ENCODE results near the gene RAB36. TPM values are rescaled to one million over a fixed set of nuclear protein-coding genes. Genes with fewer than 3 reads are reported as not detected.

RAB36 gene
- total and polyA plus RNA-seq, 10 donors, result 1.0 to 3.7 (median 1.6) TPM

DNA sequence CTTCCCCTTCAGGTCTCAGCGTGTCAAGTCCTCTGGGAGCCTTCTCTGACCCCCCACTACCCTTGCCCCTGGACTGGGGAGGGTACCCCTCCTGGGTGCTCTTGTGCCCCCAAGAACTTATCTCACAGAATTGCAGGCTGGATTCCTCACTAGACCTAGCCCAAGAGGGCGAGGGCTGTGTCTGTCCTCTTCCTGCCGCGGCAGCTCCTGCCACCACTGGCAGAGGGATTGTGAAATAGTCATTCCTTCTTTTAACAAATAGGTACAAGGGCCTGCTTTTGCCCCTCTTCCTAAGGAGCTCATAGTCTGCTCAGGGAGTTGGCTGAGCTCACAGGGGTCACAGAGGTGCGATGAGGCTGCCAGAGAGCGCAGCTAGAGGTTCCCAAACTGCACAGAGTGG is 5.5 kb downstream of the RAB36 start:
- TF ChIP-seq POLR2AphosphoS5 (IDR thresholded peaks at IDR 0.05), result no peak
- TF ChIP-seq, protein P1, sequence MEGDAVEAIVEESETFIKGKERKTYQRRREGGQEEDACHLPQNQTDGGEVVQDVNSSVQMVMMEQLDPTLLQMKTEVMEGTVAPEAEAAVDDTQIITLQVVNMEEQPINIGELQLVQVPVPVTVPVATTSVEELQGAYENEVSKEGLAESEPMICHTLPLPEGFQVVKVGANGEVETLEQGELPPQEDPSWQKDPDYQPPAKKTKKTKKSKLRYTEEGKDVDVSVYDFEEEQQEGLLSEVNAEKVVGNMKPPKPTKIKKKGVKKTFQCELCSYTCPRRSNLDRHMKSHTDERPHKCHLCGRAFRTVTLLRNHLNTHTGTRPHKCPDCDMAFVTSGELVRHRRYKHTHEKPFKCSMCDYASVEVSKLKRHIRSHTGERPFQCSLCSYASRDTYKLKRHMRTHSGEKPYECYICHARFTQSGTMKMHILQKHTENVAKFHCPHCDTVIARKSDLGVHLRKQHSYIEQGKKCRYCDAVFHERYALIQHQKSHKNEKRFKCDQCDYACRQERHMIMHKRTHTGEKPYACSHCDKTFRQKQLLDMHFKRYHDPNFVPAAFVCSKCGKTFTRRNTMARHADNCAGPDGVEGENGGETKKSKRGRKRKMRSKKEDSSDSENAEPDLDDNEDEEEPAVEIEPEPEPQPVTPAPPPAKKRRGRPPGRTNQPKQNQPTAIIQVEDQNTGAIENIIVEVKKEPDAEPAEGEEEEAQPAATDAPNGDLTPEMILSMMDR (IDR thresholded peaks at IDR 0.05 in 8 of 11, conservative IDR thresholded peaks at IDR 0.05 in 3 of 11), result no peak
- no peak for TF ChIP-seq POLR2A (IDR thresholded peaks at IDR 0.05)
- intact Hi-C loops (cut with DNase I; ENCODE audit: low total_unique reads), result no loop called here
- no peaks in the 10 kb centered on the region for H3K9me3 ChIP-seq
- no peak for DNase-seq
- no peak overlapping the region for H3K4me3 ChIP-seq
- peaks cover 0 to 77% (median 31%) of the 10 kb centered on the region in 6 donors for H3K4me1 ChIP-seq
- H3K36me3 ChIP-seq, result peaks cover 0 to 7% (median 0%) of the 10 kb centered on the region in 6 donors
- 66 to 95% (median 80%) methylated on average over 6 of the region's 6 CpGs for WGBS, 5 donors
- H3K27me3 ChIP-seq (replicated peaks in 1 of 7), result no peaks in the 10 kb centered on the region
- H3K27ac ChIP-seq, result peak overlapping the region in 5 of 8 donors; percentile 47 to 98 (median 91)

DNA sequence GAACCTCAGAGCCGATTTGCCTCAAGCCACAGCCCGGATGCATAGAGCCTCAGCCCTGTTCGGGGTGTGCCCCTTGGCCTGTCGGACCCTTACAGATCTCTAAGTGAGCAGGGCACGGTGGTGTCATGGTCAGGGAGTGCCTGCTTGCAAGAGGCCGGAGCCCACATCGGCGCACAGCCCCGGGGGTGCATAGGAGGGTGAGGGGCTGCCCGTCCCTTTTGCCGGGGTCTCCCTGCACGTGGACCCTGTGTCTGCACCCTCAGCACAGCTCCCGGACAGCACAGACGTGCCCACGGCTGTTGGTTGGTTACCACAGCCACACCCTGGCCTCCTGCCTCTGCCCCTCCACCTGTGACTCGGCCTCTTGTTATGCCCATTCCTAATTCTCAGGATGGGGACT is 6.5 kb downstream of the RAB36 start:
- Histone ChIP-seq H3K27ac (peak overlapping the region in 5 of 8 donors; percentile 81 to 98 (median 91)), H3K27me3 (replicated peaks in 1 of 7) (no peaks in the 10 kb centered on the region), H3K4me3 (peak overlapping the region in 3 of 8 donors; percentile 25 to 56 (median 26)), H3K36me3 (peaks cover 0 to 7% (median 0%) of the 10 kb centered on the region in 6 donors), H3K4me1 (peaks cover 0 to 67% (median 29%) of the 10 kb centered on the region in 6 donors), H3K9me3 (no peaks in the 10 kb centered on the region)
- intact Hi-C loops (cut with DNase I; ENCODE audit: low total_unique reads), result no loop called here
- DNase-seq, result no peak
- TF ChIP-seq POLR2AphosphoS5 (IDR thresholded peaks at IDR 0.05), result no peak
- no peak for TF ChIP-seq POLR2A (IDR thresholded peaks at IDR 0.05)
- TF ChIP-seq, protein P1 (IDR thresholded peaks at IDR 0.05 in 8 of 11, conservative IDR thresholded peaks at IDR 0.05 in 3 of 11), result no peak
- 93 to 95% (median 94%) methylated on average over 13 to 16 of the region's 16 CpGs for WGBS, 5 donors

DNA sequence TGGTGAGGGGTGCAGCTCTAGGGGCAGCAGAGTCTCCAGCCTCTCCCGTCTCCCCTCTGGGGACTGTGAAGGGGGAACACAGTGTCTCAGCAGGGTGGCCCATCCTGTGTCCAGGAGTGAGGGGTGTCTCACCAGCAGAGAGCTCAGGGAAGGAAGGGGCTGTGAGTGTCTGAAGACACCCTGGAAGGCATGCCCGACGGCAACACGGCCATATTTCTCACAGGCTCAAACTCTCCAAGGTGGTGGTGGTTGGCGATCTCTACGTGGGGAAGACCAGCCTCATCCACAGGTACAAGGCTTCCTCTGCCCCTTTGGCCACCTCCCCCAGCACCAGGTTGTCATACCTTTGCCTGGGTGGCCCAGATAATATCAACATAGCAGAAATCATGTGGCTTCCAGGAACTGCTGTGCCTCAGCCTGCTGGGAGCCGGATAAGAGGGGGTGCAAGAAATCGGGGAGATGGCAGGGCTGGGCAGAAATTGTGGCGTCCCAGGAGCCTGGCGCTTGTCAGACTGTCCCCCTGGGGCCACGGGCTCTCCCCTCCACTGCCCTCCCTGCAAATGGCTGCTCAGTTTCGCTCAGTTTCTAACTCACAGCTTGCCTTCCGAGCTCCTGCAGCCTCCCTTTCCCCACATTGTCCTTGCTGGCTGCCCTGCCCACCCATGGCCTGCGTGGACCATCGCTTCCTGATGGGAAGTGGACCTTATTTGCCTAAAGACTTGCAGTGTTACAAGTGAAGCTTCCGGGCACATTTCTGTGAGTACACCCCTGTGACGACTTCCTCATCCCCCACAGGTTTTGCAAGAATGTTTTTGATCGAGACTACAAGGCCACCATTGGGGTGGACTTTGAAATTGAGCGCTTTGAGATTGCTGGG is 7.2 kb downstream of the RAB36 start:
- Histone ChIP-seq H3K4me1 (peaks cover 0 to 67% (median 27%) of the 10 kb centered on the region in 6 donors), H3K36me3 (peaks cover 0 to 7% (median 0%) of the 10 kb centered on the region in 6 donors), H3K4me3 (peak overlapping the region in 4 of 8 donors; percentile 15 to 56 (median 26)), H3K9me3 (no peaks in the 10 kb centered on the region), H3K27me3 (replicated peaks in 1 of 7) (no peaks in the 10 kb centered on the region), H3K27ac (peak overlapping the region in 7 of 8 donors; percentile 79 to 98 (median 86))
- intact Hi-C loops (cut with DNase I; ENCODE audit: low total_unique reads), result no loop called here
- TF ChIP-seq, protein P1 (IDR thresholded peaks at IDR 0.05 in 8 of 11, conservative IDR thresholded peaks at IDR 0.05 in 3 of 11), result no peak
- TF ChIP-seq POLR2AphosphoS5 (IDR thresholded peaks at IDR 0.05), result peak; percentile 62 to 78 (median 70)
- WGBS, 5 donors, result 54 to 71% (median 62%) methylated on average over 18 to 19 of the region's 19 CpGs
- DNase-seq, result peak; percentile 86

DNA sequence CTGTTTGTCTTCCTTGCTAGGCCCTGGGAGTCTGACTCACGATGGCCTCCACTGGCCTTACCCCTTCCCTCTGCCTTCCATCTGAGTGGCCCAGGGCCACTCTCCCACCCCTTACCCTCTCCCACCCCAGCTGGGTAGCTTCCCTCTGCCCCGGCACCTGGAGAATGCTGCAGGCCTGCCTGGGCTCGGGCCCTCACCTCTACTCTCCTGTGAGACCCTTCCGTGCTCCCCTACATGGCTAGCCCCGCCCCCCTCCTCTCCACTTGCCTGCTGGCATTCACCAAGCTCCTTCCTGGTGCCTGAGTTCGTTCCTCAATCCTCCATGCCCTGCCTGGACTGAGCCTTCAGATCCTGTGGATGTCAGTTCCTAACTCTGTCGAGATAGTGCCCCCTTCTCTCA is 8.7 kb downstream of the RAB36 start:
- peak overlapping the region in 6 of 8 donors; percentile 81 to 98 (median 88) for H3K27ac ChIP-seq
- H3K4me3 ChIP-seq, result peak overlapping the region in 1 of 8 donors; percentile 28
- peaks cover 0 to 7% (median 0%) of the 10 kb centered on the region in 6 donors for H3K36me3 ChIP-seq
- 77 to 91% (median 80%) methylated on average over 7 of the region's 7 CpGs for WGBS, 5 donors
- H3K9me3 ChIP-seq, result no peaks in the 10 kb centered on the region
- peak; percentile 85 for DNase-seq
- intact Hi-C loops (cut with DNase I; ENCODE audit: low total_unique reads), result no loop called here
- H3K27me3 ChIP-seq (replicated peaks in 1 of 7), result no peaks in the 10 kb centered on the region
- H3K4me1 ChIP-seq, result peaks cover 0 to 65% (median 26%) of the 10 kb centered on the region in 6 donors
- no peak for TF ChIP-seq POLR2A (IDR thresholded peaks at IDR 0.05)
- TF ChIP-seq POLR2AphosphoS5 (IDR thresholded peaks at IDR 0.05), result no peak
- TF ChIP-seq, protein P1 (IDR thresholded peaks at IDR 0.05 in 8 of 11, conservative IDR thresholded peaks at IDR 0.05 in 3 of 11), result no peak

Data from spleen (tissue), 11 donors.